HL-60/S4 (cell line): Measurements from ENCODE around the gene AZU1.

ENCODE experiments used
- in situ Hi-C: fragments of 300-500 bp; cut with MboI; formaldehyde crosslinking; loops from 2 replicates; pipeline ENCODE4 v1.14.3; 2022; ENCODE audit warnings: low sequenced_read_pairs

AZU1 gene, protein sequence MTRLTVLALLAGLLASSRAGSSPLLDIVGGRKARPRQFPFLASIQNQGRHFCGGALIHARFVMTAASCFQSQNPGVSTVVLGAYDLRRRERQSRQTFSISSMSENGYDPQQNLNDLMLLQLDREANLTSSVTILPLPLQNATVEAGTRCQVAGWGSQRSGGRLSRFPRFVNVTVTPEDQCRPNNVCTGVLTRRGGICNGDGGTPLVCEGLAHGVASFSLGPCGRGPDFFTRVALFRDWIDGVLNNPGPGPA

DNA sequence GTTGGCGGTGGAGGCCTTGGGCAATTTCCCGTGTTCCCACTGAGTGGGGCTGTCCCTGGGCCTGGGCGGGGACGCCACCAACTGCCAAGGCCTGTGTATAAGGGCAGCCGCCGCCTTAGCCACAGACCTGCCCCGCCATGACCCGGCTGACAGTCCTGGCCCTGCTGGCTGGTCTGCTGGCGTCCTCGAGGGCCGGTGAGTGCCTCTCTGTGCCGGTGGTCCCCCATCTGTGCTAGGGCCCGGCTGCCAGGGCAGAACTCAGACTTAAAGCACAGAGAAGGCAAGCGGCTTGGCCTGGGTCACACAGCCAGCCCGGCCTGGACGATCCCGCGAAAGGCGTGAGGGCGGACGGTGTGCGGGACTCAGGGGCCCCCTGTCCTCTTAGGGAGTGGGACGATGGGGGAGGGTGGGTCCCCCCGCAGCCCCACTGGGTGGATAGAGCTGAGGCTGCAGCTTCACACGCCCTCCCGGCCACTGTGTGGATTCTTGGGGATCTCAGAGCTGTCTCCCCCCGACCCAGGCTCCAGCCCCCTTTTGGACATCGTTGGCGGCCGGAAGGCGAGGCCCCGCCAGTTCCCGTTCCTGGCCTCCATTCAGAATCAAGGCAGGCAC, at the start of gene AZU1:
TSS of gene AZU1 (plus strand) at position 128 of the 612 bp plus-strand sequence. CDS start at position 138, 10 bp downstream.
- in situ Hi-C loops = no loop called here

DNA sequence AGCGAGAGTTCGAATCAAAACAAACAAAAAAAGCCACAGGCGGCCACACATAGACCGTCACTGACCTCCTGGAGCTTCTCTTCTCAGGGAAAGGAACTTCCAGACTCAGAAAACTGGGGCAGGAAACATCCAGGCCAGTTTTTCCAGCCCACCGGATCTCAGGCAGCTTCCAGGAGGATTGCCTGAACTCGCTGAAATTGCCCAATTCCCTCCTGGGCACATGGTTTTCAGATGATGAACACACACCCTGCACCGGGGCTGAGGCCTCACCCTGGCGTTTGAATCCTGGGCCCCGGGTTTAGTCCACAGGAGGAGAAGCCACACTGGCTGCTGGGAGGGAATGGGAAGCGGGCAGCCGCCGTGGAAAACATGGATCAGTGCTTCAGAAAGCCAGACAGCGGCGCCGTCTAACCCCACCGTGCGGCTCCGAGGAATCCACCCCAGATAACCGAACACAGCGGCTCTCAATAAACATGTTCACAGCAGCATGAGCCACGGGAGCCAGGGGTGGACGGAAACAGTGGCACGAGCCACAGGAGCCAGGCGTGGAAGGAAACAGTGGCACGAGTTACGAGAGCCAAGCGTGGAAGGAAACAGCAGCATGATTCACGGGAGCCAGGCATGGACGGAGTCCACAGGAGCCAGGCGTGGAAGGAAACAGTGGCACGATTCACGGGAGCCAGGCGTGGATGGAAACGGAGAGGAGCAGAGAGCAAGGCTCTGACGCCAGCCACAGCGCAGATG, 48.6 kb upstream of the AZU1 start:
- in situ Hi-C loops = loop anchor here (10.0 kb wide), 1 partner anchor 206 kb away; the partner anchor contains the start of gene WDR18

DNA sequence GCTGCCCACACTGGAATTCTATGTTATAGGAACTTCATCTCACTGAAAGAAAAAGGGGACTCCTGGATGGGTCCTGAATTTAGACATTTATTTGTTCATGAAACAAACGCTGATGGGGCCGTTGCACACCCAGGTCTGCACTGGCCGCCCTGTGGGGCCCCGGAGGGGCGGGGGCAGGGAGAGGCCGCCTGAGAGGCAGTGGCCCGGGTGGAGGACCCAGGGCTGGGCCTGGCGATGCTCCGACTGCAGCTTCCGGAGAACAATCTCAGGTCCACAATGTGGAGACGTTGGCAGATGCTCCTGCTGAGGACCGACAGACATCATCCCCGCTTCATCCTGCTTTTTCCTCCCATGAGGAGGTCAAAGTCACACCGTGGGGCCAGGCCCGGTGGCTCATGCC, 46.7 kb upstream of the AZU1 start:
- in situ Hi-C loops = no loop called here

DNA sequence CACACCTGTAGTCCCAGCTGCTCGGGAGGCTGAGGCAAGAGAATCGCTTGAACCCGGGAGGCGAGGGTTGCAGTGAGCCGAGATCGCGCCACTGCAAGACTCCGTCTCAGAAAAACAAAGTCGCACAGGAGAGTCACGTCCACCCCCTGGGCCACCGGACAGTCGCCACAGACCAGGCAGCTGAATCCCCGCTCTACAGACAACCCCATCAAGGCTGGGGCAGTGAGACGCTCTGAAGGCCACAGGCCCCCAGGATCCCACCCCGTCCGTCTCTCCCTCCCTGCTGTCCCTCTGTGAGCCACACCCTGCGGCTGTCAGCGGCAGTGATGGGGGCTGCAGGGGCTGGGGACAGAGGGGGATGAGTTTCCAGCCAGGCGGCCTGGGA, 45.8 kb upstream of the AZU1 start:
- in situ Hi-C loops = no loop called here

DNA sequence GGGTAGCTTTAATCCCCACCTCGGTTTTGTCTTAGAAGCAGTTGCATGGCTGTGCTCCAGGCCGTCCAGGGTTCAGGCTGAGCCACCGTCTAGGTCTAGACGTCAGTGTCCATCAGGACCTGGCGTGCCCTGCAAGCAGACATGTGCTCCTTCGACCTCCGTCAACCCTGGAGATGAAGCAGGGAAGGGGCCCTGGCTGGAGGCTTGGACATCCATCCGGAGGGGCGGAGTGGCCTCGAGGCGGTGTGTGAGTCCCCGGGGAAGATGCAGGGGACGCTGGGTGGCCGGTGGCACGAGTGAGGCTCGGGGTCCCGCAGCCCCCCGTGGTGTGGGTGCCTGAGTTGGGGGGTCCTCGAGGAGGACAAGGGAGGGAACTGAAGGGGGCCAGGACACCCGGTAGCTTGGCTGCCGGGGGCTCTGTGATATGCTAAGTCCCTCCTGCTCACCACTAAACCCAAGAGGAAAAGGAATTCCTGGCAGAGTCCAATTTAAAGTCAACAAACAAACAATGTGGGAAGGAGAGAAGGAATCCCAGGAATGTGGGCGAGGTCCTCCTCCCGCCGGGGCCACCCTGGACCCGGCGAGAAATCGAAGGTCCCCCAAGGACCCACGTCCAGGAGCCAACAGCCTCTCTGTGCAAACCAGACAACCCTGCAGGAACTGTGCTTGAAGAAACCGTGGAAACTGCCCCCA, 45.3 kb upstream of the AZU1 start:
- in situ Hi-C loops = no loop called here

DNA sequence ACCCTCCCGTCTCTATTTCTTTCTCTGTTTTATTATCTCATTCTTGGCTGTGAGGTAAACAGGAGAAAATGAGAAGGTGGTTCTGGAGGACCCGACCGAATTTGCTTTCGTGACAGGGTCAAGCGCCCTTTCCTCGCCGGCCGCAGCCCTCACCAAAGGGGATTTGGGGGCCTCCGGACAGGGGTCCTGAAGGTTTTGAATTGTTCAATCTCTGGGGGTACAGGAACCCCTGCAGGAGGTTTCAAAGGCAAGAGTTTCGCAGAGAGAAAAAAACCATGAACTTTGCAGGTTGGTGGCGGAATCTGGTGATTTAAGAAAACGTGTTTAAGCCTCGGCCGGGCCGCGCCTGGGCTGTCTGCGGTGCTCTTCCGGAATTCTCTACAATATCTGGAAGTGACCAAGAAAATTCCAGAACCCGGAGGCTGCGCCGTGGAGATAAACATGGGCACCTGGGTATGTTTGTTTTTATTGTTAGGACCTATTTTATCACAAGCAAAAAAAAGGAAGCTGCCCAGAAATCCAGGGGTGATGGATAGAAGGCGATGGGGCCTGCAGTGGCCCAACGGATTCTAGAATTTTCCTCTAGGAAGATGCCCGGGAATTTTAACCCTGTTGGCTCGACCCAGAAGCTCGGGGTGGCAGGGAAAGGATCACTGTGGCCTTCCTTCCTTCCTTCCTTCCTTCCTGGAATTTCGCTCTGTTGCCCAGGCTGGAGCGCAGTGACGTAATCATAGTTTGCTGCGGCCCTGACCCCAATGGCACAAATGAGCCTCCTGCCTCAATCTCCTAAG, 44.6 kb upstream of the AZU1 start:
- in situ Hi-C loops = no loop called here

DNA sequence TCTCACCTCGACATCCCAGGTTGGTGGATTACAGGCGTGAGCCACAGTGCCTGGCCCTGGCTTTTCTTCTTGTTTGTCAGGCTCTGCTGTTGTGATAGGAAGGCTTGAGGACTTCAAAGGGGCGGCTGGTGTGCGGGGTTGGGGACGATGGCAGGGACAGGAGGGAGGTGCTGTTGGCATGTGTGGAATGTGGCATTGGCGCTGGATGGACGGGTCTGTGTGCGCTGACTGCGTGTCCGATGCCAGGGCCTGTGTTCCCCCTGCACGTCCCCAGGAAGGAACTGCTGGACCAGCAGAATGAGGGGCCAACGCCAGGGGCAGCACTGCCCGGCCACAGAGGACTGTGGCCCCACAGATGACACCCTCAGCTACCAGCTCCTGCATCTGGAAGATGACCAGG, 43.1 kb upstream of the AZU1 start:
- in situ Hi-C loops = no loop called here

DNA sequence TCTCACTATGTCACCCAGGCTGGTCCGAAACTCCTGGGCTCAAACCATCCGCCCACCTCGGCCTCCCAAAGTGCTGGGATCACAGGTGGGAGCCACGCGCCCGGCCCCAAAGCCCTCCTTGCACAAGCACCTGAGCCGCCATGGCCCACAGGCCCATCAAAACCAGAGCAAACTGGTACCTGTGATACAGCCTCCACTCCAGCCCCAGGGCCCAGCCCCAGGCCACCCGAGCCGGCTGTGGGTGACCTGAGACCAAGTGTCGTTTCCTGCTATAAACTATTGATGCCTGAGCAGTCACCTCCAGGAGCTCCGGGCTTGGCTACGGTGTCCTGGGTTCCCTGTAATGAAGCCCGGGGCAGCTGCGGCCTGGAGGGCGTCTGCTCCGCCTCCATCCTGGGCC, 40.1 kb upstream of the AZU1 start:
- in situ Hi-C loops = no loop called here

DNA sequence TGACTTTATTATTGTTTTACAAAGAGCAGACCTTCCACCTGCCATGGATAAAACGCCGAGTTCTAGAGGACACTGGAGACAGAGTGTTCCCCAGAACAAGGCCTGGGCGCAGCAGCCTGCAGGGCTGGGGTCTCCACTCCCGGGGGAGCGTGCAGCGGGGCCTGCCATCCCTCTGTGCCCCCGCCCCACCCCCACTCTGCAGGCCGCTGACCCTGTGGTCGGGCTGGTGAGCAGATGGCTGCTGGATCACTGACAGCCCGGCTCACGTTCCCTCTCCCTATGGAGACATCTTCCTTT, 39.0 kb upstream of the AZU1 start:
- in situ Hi-C loops = no loop called here

DNA sequence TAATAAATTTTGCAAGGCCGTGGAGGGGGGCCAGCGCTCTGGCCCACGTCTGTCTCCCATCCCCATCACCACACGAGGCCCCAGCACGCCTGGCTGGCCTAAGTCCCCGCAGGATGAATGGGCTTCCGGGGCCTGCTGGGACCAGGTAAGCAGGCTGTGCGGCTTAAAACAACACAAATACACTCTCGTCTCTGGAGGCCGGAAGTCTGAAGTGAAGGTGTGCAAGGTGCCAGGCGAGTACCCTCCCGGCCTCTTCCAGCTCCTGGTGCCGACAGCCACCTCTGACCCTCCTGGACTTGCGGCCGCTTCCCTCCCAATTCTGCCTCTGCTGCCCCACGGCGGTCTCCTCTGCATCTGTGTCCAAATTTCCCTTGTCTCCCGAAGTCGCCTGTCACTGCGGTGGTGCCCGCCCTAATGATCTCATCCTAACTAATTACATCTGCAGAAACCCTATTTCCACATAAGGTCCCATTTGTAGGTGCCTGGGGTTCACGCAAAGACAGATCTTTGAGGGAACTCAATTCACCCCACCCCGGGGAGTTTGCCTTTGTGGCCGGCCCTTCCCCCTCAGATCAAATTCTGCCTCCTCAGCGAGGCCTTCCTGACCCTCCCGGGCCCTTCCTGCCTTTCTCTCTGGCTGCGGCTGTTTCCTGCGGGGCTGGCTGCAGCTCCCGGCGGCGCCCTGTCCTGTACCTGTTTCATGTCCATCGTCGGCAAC, 38.5 kb upstream of the AZU1 start:
- in situ Hi-C loops = no loop called here

DNA sequence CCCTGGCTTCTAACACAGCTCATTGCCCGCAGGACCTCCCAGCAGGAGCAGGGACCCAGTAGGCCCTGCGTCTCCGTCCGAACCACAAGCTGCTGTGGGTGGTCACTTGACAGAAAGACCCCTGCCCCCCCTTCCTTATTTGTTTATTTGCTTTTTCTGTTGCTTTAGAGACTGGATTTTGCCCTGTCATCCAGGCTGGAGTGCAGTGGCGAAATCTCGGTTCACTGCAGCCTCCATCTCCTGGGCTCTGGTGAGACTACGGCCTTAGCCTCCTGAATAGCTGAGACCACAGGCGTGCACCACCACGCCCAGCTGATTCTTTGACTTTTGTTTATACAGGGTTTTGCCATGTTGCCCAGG, 38.0 kb upstream of the AZU1 start:
- in situ Hi-C loops = no loop called here

DNA sequence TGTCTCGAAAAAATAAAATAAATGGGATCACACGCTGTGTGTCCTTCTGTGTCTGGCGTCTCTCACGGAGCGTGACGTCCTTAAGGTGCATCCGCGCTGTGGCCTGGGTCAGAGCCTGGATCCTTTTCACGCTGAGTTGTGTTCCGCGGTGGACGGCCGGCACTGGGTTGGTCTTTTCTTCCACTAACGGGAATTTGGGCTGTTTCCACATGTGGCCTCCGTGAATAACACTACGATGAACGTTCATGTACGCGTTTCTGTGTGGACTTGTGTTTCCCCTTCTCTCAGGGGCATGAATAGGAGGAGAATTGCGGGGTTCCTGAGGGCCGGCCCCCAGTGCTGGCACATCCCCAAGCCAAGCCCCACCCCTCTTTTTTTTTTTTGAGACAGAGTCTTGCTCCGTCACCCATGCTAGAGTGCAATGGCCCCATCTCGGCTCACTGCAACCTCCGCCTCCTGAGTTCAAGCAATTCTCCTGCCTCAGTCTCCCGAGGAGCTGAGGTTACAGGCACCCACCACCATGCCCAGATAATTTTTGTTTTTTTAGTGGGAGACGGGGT, 36.5 kb upstream of the AZU1 start:
- in situ Hi-C loops = no loop called here

DNA sequence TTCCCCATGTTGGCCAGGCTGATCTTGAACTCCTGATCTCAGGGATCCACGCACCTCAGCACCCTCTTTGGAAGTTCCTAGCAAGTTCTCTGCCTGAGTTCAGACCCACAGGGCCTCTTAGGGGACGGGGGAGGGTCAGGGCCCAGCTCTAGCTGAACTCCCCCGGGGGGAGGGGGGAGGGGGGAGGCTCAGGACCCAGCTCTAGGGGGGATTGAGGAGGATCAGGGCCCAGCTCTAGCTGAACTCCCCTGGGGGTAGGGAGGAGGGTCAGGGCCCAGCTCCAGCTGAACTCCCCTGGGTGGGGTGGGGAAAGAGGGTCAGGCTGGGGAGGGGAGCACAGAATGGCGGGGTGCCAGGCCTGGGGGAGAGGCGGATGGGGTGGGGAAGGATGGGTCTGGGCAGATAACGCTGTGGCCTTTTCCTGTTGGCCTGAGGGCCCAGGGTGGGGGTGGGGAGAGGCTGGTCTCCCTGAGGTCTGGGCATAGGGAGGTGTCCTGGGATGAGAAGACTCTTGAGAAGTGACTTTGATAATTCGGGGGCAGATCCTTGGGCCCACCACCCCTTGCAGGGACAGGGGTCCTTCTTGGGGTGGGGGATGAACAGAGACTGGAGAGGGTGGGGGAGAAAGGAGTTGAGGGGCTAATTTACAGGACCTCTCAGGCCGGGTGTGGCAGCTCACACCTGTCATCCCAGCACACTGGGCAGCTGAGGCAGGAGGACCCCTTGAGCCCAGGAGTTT, 35.9 kb upstream of the AZU1 start:
- in situ Hi-C loops = no loop called here

DNA sequence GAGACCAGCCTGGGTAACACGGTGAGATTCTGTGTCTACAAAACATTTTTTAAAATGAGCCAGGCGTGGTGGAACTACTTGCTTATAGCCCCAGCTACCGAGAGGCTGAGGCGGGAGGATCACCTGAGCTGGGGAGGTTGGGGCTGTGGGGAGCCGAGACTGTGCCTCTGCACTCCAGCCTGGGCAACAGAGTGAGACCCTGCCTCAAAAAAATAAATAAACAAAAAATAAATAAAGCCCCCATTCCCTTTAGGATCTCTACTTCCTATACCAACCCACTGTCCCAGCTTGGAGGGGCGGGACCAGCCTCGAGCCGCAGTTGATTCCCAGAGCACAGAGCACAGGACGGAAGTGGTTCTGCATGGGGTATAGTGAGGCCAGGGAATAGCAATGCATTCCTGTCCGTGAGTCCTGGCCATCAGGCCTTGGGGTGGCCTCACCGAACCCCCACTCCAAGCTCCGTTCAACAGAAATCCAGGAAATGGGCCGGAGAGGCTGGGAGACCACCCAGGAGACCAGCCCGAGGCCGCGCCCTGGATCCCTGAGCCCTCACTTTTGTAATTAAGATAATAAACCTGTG, 35.2 kb upstream of the AZU1 start:
- in situ Hi-C loops = no loop called here

DNA sequence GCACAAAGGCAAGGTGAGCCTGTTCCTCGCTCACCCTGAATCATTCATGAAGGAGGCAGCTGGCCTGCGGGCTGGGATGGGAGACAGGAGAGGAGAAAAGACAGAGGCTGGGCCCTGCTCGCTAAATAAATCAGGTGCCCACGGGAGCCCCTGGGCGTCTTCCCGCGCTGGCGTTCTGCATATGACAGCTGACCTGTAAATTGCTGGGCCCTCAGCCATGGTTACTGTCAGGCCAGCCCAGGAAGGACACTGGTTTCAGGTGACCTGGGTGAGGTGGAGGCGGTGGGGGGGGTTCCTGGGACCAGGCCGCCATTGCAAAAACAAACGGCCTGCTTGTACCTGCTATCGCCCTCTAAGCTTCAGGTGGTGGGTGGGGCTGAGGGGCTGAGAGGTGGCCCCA, 33.8 kb upstream of the AZU1 start:
- in situ Hi-C loops = no loop called here

DNA sequence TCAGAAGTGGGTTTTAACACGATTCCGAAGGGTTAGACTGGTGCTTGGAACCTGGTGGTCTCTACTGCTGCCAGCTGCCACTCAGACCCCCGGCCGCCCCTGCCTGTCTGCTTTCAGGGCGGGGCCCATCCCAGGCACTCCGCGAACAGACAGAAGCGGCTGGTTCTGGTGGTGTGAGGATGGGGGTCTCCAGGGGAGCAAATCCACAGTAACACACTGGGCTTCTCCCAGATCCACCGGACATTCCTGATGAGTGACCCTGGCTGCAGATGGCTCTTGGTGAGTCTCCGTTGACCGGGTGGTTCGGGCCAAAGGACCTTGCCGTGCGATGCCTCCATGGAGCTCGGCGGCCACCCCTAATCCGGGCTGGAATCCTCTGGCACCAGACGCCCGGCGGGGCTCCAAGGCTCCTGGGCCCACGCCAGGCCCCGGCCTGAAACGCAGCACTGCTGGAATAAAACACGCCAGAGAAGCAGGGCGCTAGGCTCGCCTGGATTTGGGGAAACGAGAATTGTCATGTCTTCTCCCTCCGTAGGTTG, 32.5 kb upstream of the AZU1 start:
- in situ Hi-C loops = no loop called here

DNA sequence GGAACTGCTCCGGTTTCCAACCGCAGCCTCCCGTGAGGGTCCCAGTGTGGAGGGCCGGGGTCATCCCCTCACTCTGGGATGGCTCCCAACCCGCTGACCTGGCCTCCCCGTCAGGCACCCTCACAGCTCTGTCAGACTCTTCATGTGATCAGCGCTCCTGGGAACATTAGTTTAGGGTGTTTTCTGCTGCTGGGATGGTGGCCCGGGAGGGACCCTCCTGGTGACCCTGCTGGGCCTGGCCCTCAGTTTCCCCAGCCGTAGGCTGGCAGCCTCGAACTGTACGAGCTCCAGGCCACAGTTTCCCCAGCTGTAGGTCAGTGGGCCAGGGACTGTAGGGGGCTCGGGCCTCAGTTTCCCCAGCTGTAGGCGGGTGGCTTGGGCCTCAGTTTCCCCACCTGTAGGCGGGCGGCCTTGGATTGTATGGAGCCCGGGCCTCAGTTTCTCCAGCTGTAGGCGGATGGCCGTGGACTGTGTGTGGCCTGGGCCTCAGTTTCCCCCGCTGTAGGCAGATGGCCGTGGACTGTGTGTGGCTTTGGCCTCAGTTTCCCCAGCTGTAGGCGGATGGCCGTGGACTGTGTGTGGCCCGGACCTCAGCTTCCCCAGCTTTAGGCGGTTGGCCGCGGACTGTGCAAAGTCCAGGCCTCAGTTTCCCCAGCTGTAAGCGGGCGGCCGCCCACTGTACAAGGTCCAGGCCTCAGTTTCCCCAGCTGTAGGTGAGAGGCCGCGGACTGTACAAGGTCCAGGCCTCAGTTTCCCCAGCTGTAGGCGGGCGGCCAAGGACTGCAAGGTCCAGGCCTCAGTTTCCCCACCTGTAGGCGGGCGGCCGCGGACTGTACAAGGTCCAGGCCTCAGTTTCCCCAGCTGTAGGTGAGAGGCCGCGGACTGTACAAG, 31.7 kb upstream of the AZU1 start:
- in situ Hi-C loops = no loop called here
